NB4 (cell line): ENCODE results near the gene IFNA5.

Experiments used
- MAX ChIP-seq: IDR thresholded peaks from 2 replicates; pipeline ENCODE4 v1.6.1; 2011; ENCODE audit warnings: low read depth, low read length
- MYC ChIP-seq: IDR thresholded peaks from 2 replicates; pipeline ENCODE4 v1.6.1; 2011; ENCODE audit warnings: low read depth, low read length
- POLR2A ChIP-seq: IDR thresholded peaks from 2 replicates; pipeline ENCODE4 v1.6.1; 2011; ENCODE audit warnings: mild to moderate bottlenecking; ENCODE audit not compliant: insufficient read length; ENCODE audit errors: extremely low read depth
- TF ChIP-seq, protein P1 (sequence below): IDR thresholded peaks from one replicate; pipeline ENCODE4 v1.5.1; 2012; ENCODE audit warnings: low read depth, low read length

- no peak for TF ChIP-seq POLR2A
- TF ChIP-seq, protein P1, sequence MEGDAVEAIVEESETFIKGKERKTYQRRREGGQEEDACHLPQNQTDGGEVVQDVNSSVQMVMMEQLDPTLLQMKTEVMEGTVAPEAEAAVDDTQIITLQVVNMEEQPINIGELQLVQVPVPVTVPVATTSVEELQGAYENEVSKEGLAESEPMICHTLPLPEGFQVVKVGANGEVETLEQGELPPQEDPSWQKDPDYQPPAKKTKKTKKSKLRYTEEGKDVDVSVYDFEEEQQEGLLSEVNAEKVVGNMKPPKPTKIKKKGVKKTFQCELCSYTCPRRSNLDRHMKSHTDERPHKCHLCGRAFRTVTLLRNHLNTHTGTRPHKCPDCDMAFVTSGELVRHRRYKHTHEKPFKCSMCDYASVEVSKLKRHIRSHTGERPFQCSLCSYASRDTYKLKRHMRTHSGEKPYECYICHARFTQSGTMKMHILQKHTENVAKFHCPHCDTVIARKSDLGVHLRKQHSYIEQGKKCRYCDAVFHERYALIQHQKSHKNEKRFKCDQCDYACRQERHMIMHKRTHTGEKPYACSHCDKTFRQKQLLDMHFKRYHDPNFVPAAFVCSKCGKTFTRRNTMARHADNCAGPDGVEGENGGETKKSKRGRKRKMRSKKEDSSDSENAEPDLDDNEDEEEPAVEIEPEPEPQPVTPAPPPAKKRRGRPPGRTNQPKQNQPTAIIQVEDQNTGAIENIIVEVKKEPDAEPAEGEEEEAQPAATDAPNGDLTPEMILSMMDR = no peak
- no peak for TF ChIP-seq MAX
- no peak for TF ChIP-seq MYC
Measured at GRCh38 chr9:21340735-21341134, 35.6 kb upstream of the IFNA5 start.
